ENCODE data around the gene WRAP73.

WRAP73 gene

GRCh38 chr1:3603571-3604467 is 46.1 kb downstream of the WRAP73 start:
- Histone ChIP-seq H3K36me3 (ENCODE audit: control insufficient read depth in 1 of 2, insufficient read depth in 2 of 2, low read length in 2 of 2) (no peaks in the 10 kb centered on the region), H3K27ac (ENCODE audit: low read length) (no peak overlapping the region), H3K27me3 (ENCODE audit: low read depth, low read length) (no peaks in the 10 kb centered on the region), H3K4me1 (ENCODE audit: control insufficient read depth in 1 of 2, insufficient read depth in 2 of 2, low read length in 2 of 2) (peaks cover 0 to 6% of the 10 kb centered on the region in 2 donors), H3K9me3 (ENCODE audit: control insufficient read depth in 1 of 2, low read length in 2 of 2) (no peaks in the 10 kb centered on the region), H3K4me3 (ENCODE audit: low read depth in 1 of 2, low read length in 2 of 2) (no peak overlapping the region)

DNA sequence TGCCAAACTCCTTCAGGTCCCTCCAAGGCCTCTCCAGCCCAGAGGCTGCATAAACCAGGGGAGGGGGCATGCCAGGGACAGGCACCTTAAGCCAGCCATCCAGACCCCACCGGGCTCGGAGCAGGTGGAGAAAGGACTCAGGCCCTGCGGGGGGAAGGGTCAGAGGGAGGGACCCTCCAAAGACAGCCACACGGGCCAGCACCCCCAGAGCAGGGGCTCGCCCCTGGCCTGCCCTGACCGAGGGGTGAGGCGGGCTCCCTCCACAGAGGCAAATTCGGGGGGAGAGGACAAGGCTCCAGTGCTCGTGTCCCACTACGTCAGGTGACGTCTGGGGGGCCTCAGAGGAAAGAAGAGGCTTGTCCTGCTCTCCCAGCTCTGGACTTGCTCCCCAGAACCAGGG is 46.7 kb downstream of the WRAP73 start:
- H3K4me1 ChIP-seq (ENCODE audit: control insufficient read depth in 1 of 2, insufficient read depth in 2 of 2, low read length in 2 of 2): peaks cover 0 to 12% of the 10 kb centered on the region in 2 donors
- no peaks in the 10 kb centered on the region for H3K36me3 ChIP-seq (ENCODE audit: control insufficient read depth in 1 of 2, insufficient read depth in 2 of 2, low read length in 2 of 2)
- H3K9me3 ChIP-seq (ENCODE audit: control insufficient read depth in 1 of 2, low read length in 2 of 2): no peaks in the 10 kb centered on the region
- no peaks in the 10 kb centered on the region for H3K27me3 ChIP-seq (ENCODE audit: low read depth, low read length)
- H3K27ac ChIP-seq (ENCODE audit: low read length): no peak overlapping the region
- no peak overlapping the region for H3K4me3 ChIP-seq (ENCODE audit: low read depth in 1 of 2, low read length in 2 of 2)

DNA sequence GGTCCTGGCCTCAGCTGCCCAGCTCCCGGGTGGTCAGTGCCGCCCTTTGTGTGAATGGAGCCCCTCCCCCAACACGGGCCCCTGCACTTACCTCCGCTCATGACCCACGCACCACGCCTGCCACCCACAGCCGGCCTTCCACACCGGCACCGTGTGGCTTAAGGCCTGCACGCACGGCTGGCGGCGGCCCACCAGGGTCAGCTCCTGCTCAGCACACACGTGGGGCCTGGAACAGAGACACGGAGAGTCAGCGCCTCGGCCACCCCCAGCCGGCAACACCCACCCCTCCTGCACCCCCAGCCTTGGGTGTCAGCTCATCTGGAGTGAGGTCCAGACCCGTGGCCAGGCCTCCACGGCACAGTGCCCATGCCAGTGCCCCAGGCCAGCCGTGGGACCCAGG is 47.5 kb downstream of the WRAP73 start:
- Histone ChIP-seq H3K4me3 (ENCODE audit: low read depth in 1 of 2, low read length in 2 of 2) (no peak overlapping the region), H3K36me3 (ENCODE audit: control insufficient read depth in 1 of 2, insufficient read depth in 2 of 2, low read length in 2 of 2) (no peaks in the 10 kb centered on the region), H3K27me3 (ENCODE audit: low read depth, low read length) (no peaks in the 10 kb centered on the region), H3K4me1 (ENCODE audit: control insufficient read depth in 1 of 2, insufficient read depth in 2 of 2, low read length in 2 of 2) (peaks cover 4 to 20% of the 10 kb centered on the region in 2 donors), H3K27ac (ENCODE audit: low read length) (no peak overlapping the region), H3K9me3 (ENCODE audit: control insufficient read depth in 1 of 2, low read length in 2 of 2) (no peaks in the 10 kb centered on the region)

DNA sequence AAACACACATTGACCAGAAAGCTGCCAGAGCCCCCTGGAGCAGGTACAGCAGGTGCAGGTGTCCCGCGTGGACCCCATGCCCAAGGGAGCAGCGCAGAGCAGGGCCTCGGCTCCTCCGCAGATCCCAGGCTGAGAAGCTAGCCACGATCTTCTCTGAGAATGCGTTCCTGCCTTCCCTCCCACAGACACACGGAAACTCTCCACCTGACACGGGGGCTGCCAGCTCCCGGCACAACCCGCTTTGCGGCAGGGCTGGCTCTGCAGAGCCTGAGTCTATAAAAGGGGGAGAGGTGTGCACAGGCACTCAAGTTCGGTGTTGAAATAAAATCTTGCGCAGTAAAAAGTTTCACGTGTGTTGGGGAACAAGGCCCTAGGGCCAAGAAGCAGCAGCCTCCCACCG is 48.2 kb downstream of the WRAP73 start:
- no peaks in the 10 kb centered on the region for H3K27me3 ChIP-seq (ENCODE audit: low read depth, low read length)
- H3K4me1 ChIP-seq (ENCODE audit: control insufficient read depth in 1 of 2, insufficient read depth in 2 of 2, low read length in 2 of 2): peaks cover 4 to 25% of the 10 kb centered on the region in 2 donors
- H3K4me3 ChIP-seq (ENCODE audit: low read depth in 1 of 2, low read length in 2 of 2): no peak overlapping the region
- no peak overlapping the region for H3K27ac ChIP-seq (ENCODE audit: low read length)
- H3K36me3 ChIP-seq (ENCODE audit: control insufficient read depth in 1 of 2, insufficient read depth in 2 of 2, low read length in 2 of 2): no peaks in the 10 kb centered on the region
- H3K9me3 ChIP-seq (ENCODE audit: control insufficient read depth in 1 of 2, low read length in 2 of 2): no peaks in the 10 kb centered on the region

- Histone ChIP-seq H3K27ac (ENCODE audit: low read length) (no peak overlapping the region), H3K4me3 (ENCODE audit: low read depth in 1 of 2, low read length in 2 of 2) (no peak overlapping the region), H3K4me1 (ENCODE audit: control insufficient read depth in 1 of 2, insufficient read depth in 2 of 2, low read length in 2 of 2) (peaks cover 4 to 25% of the 10 kb centered on the region in 2 donors)
Measured at GRCh38 chr1:3600354-3600753, 49.5 kb downstream of the WRAP73 start.

GRCh38 chr1:3599816-3600215 is 50.1 kb downstream of the WRAP73 start:
- H3K9me3 ChIP-seq (ENCODE audit: control insufficient read depth in 1 of 2, low read length in 2 of 2): no peaks in the 10 kb centered on the region
- H3K4me3 ChIP-seq (ENCODE audit: low read depth in 1 of 2, low read length in 2 of 2): no peak overlapping the region
- peaks cover 4 to 25% of the 10 kb centered on the region in 2 donors for H3K4me1 ChIP-seq (ENCODE audit: control insufficient read depth in 1 of 2, insufficient read depth in 2 of 2, low read length in 2 of 2)
- H3K27ac ChIP-seq (ENCODE audit: low read length): no peak overlapping the region
- H3K36me3 ChIP-seq (ENCODE audit: control insufficient read depth in 1 of 2, insufficient read depth in 2 of 2, low read length in 2 of 2): no peaks in the 10 kb centered on the region
- no peaks in the 10 kb centered on the region for H3K27me3 ChIP-seq (ENCODE audit: low read depth, low read length)

More at GRCh38 chr1:3600354-3600753, 49.5 kb downstream of the WRAP73 start:
- no peaks in the 10 kb centered on the region for H3K9me3 ChIP-seq (ENCODE audit: control insufficient read depth in 1 of 2, low read length in 2 of 2)
- no peaks in the 10 kb centered on the region for H3K36me3 ChIP-seq (ENCODE audit: control insufficient read depth in 1 of 2, insufficient read depth in 2 of 2, low read length in 2 of 2)
- no peaks in the 10 kb centered on the region for H3K27me3 ChIP-seq (ENCODE audit: low read depth, low read length)

GRCh38 chr1:3599286-3599811 is 50.6 kb downstream of the WRAP73 start:
- no peak overlapping the region for H3K4me3 ChIP-seq (ENCODE audit: low read depth in 1 of 2, low read length in 2 of 2)
- no peak overlapping the region for H3K27ac ChIP-seq (ENCODE audit: low read length)
- H3K4me1 ChIP-seq (ENCODE audit: control insufficient read depth in 1 of 2, insufficient read depth in 2 of 2, low read length in 2 of 2): peaks cover 4 to 25% of the 10 kb centered on the region in 2 donors
- no peaks in the 10 kb centered on the region for H3K36me3 ChIP-seq (ENCODE audit: control insufficient read depth in 1 of 2, insufficient read depth in 2 of 2, low read length in 2 of 2)
- H3K27me3 ChIP-seq (ENCODE audit: low read depth, low read length): no peaks in the 10 kb centered on the region
- no peaks in the 10 kb centered on the region for H3K9me3 ChIP-seq (ENCODE audit: control insufficient read depth in 1 of 2, low read length in 2 of 2)

DNA sequence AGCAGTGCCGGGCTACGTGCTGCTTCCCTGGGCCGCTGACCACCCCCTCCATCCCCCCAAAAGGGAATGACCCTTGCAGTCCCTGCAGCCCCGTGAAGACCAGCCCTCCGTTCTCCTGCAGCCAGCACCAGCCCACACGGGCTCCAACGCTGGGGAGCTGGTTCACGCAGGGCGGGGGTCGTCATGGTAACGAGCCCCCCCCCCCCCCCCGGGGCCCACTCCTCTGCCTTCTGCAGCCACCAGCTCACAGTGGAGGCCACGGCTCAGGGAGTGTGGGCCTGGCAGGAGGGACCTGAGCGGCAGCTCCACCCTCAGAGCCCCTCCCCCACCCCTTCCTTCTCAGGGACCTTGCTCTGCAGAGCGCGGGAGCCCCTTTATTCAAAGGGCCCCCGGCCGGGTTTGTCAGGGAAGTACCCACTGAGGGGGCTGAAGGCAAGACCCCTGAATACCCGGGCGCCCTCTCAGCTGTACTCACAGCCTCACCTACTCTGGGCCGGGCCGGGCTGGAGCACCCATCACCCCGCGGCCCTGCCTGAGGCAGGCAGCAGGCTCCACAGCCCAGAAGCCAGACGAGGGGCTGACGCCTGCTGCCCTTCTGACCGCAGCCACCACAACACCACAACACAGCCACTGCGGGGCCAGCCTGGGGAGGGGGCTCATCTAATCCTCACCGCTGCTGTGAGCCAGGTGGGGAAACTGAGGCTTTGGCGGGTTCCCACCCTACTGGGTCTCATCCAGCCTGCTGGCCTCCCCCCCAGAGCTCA is 51.2 kb downstream of the WRAP73 start:
- peak overlapping the region in 1 of 2 donors; percentile 47 for H3K4me3 ChIP-seq (ENCODE audit: low read depth in 1 of 2, low read length in 2 of 2)

GRCh38 chr1:3598051-3598491 is 51.8 kb downstream of the WRAP73 start:
- Histone ChIP-seq H3K9me3 (ENCODE audit: control insufficient read depth in 1 of 2, low read length in 2 of 2) (no peaks in the 10 kb centered on the region), H3K27ac (ENCODE audit: low read length) (no peak overlapping the region), H3K27me3 (ENCODE audit: low read depth, low read length) (no peaks in the 10 kb centered on the region), H3K36me3 (ENCODE audit: control insufficient read depth in 1 of 2, insufficient read depth in 2 of 2, low read length in 2 of 2) (no peaks in the 10 kb centered on the region), H3K4me1 (ENCODE audit: control insufficient read depth in 1 of 2, insufficient read depth in 2 of 2, low read length in 2 of 2) (peaks cover 4 to 25% of the 10 kb centered on the region in 2 donors), H3K4me3 (ENCODE audit: low read depth in 1 of 2, low read length in 2 of 2) (peak overlapping the region in 1 of 2 donors; percentile 47)

More for the DNA sequence above, 51.2 kb downstream of the WRAP73 start:
- H3K9me3 ChIP-seq (ENCODE audit: control insufficient read depth in 1 of 2, low read length in 2 of 2): no peaks in the 10 kb centered on the region
- H3K27me3 ChIP-seq (ENCODE audit: low read depth, low read length): no peaks in the 10 kb centered on the region
- H3K4me1 ChIP-seq (ENCODE audit: control insufficient read depth in 1 of 2, insufficient read depth in 2 of 2, low read length in 2 of 2): peaks cover 4 to 25% of the 10 kb centered on the region in 2 donors
- H3K36me3 ChIP-seq (ENCODE audit: control insufficient read depth in 1 of 2, insufficient read depth in 2 of 2, low read length in 2 of 2): no peaks in the 10 kb centered on the region
- no peak overlapping the region for H3K27ac ChIP-seq (ENCODE audit: low read length)

DNA sequence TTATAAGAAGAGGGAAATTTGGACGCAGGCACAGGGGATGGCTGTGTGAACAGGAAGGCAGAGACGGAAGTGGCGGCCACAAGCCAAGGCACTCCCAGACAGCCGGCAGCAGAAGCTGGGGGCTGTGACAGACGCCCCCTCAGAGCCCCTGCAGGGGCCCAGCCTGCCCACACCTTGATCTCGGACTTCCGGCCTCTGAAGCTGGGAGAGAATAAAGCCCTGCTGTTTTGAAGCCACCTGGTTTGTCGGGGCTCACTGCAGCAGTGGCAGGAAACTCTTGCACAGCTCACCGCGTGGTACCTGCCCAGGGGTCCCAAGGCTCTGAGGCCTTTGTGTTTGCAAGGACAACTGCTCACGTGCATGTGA is 52.3 kb downstream of the WRAP73 start:
- Histone ChIP-seq H3K4me3 (ENCODE audit: low read depth in 1 of 2, low read length in 2 of 2) (peak overlapping the region in 1 of 2 donors; percentile 47), H3K9me3 (ENCODE audit: control insufficient read depth in 1 of 2, low read length in 2 of 2) (no peaks in the 10 kb centered on the region), H3K27me3 (ENCODE audit: low read depth, low read length) (no peaks in the 10 kb centered on the region), H3K27ac (ENCODE audit: low read length) (no peak overlapping the region), H3K4me1 (ENCODE audit: control insufficient read depth in 1 of 2, insufficient read depth in 2 of 2, low read length in 2 of 2) (peaks cover 4 to 25% of the 10 kb centered on the region in 2 donors), H3K36me3 (ENCODE audit: control insufficient read depth in 1 of 2, insufficient read depth in 2 of 2, low read length in 2 of 2) (no peaks in the 10 kb centered on the region)

All from muscle layer of duodenum (tissue), 2 donors.